Stimulated activated CD8-positive, alpha-beta memory T cell treated with anti-CD3 and anti-CD28 coated beads, Interleukin-12 subunit alpha, Interleukin-12 subunit beta, amount 100 ng/mL, for 24 hours (primary cell): Measurements from ENCODE around the gene PIGM.

Experiments
- DNase-seq: peaks from one replicate; pipeline ENCODE4 v3.0.0-alpha.2; 2020; ENCODE audit errors: extremely low read depth

The PIGM gene

GRCh38 chr1:160022330-160023310, 9.2 kb downstream of the PIGM start:
- no peak for DNase-seq

- DNase-seq = no peak
These were observed 10.3 kb downstream of the PIGM start for GRCh38 chr1:160021376-160022074.

GRCh38 chr1:160020196-160020595, 11.6 kb downstream of the PIGM start:
- no peak for DNase-seq

GRCh38 chr1:160018900-160019299, 12.9 kb downstream of the PIGM start:
- DNase-seq = no peak

- DNase-seq = no peak
These were observed 13.4 kb downstream of the PIGM start for GRCh38 chr1:160018347-160018746.

- DNase-seq = no peak
These were observed 14.2 kb downstream of the PIGM start for GRCh38 chr1:160017592-160017991.

GRCh38 chr1:160011781-160012180, 20.0 kb downstream of the PIGM start:
- DNase-seq = no peak

GRCh38 chr1:160009801-160010200, 22.0 kb downstream of the PIGM start:
- DNase-seq = no peak

GRCh38 chr1:160009081-160009480, 22.7 kb downstream of the PIGM start:
- DNase-seq = no peak

- no peak for DNase-seq
These were observed 24.1 kb downstream of the PIGM start for GRCh38 chr1:160007577-160008200.

- peak; percentile 41 for DNase-seq
These were observed 25.4 kb downstream of the PIGM start for GRCh38 chr1:160006312-160006940.

- DNase-seq = no peak
These were observed 26.7 kb downstream of the PIGM start for GRCh38 chr1:160005070-160005469.

- no peak for DNase-seq
These were observed 27.4 kb downstream of the PIGM start for GRCh38 chr1:160004425-160004824.

- DNase-seq = no peak
These were observed 27.8 kb downstream of the PIGM start for GRCh38 chr1:160004001-160004400.

- no peak for DNase-seq
These were observed 30.4 kb downstream of the PIGM start for GRCh38 chr1:160001440-160001839.

- no peak for DNase-seq
These were observed 32.6 kb downstream of the PIGM start for GRCh38 chr1:159999204-159999603.

- DNase-seq = no peak
These were observed 35.1 kb downstream of the PIGM start for GRCh38 chr1:159996653-159997052.

- no peak for DNase-seq
These were observed 36.9 kb downstream of the PIGM start for GRCh38 chr1:159994896-159995295.

GRCh38 chr1:159993911-159994310, 37.9 kb downstream of the PIGM start:
- no peak for DNase-seq

GRCh38 chr1:159992161-159992560, 39.6 kb downstream of the PIGM start:
- no peak for DNase-seq

GRCh38 chr1:159991513-159991912, 40.3 kb downstream of the PIGM start:
- no peak for DNase-seq

GRCh38 chr1:159990005-159990404, 41.8 kb downstream of the PIGM start:
- DNase-seq = no peak
